GM12864 (cell line): ENCODE data around the gene RND3.

Experiments
- DNase-seq: peaks from one replicate; pipeline ENCODE4 v3.0.0-alpha.2; 2011; ENCODE audit warnings: low read depth
- H3K4me3 ChIP-seq: 2 replicates; pipeline ENCODE4 v1.5.1; 2011; ENCODE audit warnings: mild to moderate bottlenecking, low read depth, low read length, control low read depth
- TF ChIP-seq, protein P1 (sequence below): IDR thresholded peaks from 2 replicates; pipeline ENCODE4 v1.5.1; 2011; ENCODE audit warnings: low read depth, mild to moderate bottlenecking, moderate library complexity, low read length, control low read depth, inconsistent platforms; ENCODE audit errors: missing control alignments

Gene RND3

DNA sequence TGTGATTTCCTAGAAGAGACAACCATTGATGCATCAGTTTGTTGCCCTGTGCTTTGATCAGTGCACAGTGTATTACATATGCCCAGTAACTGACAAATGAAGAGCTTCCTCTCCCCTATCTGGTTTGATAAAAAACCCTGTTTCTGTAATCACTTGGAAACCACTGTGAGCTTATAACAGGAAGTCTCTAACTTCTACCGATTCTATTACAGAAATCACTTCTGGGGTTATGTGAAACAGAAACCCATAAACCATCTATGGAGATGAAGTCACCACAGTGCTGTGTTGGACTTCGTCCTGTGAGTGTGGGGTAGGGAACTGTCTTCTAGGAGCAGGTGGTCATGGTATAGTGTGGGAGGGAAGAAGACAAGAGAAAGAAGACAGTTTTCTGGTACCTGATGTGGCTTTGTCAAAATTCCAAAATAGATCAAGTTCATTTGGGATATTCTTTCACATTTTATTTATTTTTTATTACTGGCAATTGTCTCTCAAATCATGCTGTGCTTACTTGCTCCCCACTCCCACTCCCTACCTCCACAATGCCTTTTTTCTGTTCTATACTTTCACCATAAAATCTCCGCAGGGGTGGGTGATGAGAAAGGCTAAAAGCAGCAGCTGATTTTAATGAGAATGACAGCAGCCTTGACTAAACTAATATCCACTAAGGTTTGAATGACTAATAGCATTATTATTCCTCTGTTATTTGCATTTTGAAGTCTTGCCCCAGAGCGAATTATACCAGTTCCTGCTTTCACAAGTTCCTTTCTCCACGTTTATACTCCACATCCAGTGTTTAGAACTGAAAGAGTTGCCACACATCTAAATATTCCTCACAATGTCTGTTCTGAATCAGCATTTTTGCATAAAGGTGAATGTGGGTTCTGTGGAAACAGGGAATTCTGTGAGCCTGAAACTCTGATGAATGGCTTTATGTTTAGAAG lies 41.7 kb upstream of the RND3 start:
- peak; percentile 7 for DNase-seq
- no peak overlapping the region for H3K4me3 ChIP-seq
- TF ChIP-seq, protein P1, sequence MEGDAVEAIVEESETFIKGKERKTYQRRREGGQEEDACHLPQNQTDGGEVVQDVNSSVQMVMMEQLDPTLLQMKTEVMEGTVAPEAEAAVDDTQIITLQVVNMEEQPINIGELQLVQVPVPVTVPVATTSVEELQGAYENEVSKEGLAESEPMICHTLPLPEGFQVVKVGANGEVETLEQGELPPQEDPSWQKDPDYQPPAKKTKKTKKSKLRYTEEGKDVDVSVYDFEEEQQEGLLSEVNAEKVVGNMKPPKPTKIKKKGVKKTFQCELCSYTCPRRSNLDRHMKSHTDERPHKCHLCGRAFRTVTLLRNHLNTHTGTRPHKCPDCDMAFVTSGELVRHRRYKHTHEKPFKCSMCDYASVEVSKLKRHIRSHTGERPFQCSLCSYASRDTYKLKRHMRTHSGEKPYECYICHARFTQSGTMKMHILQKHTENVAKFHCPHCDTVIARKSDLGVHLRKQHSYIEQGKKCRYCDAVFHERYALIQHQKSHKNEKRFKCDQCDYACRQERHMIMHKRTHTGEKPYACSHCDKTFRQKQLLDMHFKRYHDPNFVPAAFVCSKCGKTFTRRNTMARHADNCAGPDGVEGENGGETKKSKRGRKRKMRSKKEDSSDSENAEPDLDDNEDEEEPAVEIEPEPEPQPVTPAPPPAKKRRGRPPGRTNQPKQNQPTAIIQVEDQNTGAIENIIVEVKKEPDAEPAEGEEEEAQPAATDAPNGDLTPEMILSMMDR: no peak

DNA sequence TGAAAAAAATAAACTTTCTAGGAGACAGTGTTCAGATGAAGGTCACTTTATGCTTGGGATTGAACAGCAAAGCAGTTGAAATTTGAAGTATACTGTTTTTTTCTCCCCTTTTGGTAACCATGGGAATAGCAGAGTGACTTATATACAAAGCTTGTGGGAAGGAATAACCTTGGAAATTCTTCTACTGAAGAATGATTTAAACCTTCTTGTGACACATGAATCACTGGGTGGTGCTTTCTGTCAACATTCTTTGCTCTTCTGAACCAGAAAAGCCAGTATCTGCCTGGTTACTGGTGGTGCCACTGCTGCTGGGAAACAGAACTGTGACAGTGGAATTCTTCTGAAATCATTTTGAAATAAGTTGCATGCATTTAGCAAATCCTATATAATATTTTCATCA lies 39.4 kb upstream of the RND3 start:
- TF ChIP-seq, protein P1: no peak
- no peak for DNase-seq
- no peak overlapping the region for H3K4me3 ChIP-seq

DNA sequence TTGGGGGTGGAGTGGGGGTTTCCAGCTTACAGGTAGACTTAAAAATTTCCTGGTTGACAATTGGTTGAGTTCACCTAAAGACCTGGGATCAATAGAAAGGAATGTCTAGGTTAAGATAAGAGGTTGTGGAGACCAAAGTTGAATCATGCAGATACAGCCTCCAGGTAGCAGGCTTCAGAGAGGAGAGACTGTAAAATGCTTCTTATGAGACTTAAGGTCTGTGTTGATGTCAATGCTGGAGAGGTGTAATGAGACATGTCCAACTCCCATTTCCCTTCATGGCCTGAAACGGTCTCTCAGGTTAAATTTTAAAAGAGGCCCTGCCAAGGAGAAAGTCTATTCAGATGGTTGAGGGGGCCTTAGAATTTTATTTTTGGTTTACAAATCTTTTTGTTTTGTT lies 38.5 kb upstream of the RND3 start:
- H3K4me3 ChIP-seq: no peak overlapping the region
- DNase-seq: no peak
- TF ChIP-seq, protein P1: no peak

DNA sequence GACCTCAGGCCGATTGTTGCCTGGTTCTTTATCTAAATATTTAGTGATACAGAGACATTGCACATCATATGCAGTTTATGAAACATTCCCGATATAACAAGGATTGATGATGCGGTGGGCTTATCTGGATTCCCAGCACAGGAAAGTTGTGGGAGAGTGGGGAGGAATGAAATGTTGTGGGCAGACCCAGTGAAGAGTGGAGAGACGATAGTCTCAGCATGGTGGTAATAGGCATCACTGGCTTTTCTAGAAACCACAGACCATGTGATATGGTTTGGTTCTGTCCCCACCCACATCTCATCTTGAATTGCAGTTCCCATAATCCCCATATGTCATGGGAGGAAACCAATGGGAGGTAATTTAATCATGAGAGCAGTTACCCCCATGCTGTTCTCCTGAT lies 34.8 kb upstream of the RND3 start:
- TF ChIP-seq, protein P1: no peak

DNA sequence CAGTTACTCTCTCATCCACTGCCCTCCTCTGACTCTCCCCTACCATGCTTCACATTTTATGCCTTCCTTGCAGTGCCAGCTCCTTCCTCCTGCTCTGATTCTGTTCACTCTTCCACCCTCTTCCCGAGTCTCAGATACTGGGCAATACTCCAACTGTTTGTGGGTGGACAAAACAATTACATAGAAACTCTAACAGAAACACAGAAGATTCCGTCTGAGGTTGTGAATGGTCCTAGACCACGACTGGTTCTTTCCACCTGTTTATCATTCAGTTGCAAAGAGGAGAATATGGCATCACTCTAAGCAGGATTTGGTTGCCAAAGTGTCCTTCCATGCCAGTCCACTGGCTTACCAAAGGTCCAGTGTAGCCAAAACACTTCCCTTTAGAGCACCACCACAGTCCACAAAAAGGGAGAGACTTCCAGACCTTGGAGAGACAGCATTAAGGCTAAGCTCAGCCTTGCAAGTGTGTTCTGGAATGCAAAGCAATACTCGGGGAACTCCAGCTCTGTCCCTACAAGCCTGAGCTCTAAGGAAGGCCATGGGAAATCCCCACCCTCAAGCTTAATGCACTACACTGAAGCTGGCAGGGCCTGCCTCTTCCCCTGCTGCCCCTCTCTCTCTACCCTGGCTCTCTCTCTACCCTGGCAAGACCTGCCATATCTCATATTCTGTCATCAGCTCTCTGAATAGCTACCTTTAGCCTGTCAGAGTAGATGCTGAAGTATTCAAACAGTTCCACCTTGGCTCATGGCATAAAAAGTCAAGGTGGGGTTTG lies 33.6 kb upstream of the RND3 start:
- no peak for DNase-seq
- H3K4me3 ChIP-seq: no peak overlapping the region
- TF ChIP-seq, protein P1: no peak

More for the DNA sequence above, 34.8 kb upstream of the RND3 start:
- no peak for DNase-seq
- H3K4me3 ChIP-seq: no peak overlapping the region

DNA sequence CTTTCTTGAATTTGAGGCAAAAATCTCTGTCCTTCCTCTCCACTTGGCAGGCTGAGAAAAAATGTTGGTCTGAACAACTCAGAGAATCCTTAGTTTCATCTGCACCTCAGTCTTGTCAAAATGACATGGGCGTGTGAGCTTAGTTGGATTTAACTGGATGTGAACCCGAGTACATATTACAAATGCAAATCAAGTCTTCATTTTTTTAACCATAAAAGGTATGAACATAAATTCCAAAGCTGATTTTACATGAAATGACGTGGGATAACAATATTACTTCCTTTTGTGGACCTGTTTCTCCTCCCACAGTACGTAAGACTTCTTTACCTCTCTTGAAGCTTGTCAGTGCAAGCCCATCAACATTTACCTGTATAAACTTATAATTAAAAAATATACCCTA lies 32.6 kb upstream of the RND3 start:
- TF ChIP-seq, protein P1: no peak
- no peak for DNase-seq

More for the DNA sequence above, 32.6 kb upstream of the RND3 start:
- no peak overlapping the region for H3K4me3 ChIP-seq
